ENCODE results near the gene COL5A3. TPM values are rescaled to one million over a fixed set of nuclear protein-coding genes. Genes with fewer than 3 reads are reported as not detected.

The COL5A3 gene
- total RNA-seq, 1 experiment from 2014 or later, result 0.11 TPM

DNA sequence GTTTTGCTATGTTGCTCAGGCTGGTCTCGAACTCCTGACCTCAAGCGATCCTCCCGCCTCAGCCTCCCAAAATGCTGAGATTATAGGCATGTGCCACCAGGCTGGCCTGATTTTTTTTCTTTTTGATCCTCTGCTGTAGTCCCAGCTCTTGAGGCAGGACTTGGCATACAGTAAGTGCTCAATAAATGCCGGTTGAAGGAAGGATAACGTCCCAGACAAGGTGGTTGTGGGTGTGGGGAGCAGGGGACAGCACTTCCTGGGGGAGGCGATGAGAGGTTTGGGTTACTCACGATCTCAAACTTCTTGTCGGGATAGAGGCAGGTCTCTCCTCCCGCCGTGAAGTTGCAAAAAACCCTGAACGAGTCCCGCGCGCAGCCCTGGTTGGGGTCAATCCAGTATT lies 44.3 kb downstream of the COL5A3 start:
- CTCF ChIA-PET, result no interaction called here
- BruUV-seq (replicated peaks), result no TSS peak
- POLR2A ChIA-PET (ENCODE audit: unreplicated experiment), result no interaction called here
- Histone ChIP-seq H3K27me3 (ENCODE audit: low read length) (peaks cover 33% of the 10 kb centered on the region), H3K9ac (ENCODE audit: low read length) (no peak overlapping the region), H3K4me1 (ENCODE audit: insufficient read depth, low read length) (no peaks in the 10 kb centered on the region), H3K36me3 (ENCODE audit: low read depth, low read length) (no peaks in the 10 kb centered on the region), H3K9me3 (ENCODE audit: low read length) (no peaks in the 10 kb centered on the region), H2AFZ (ENCODE audit: low read length) (no peak overlapping the region), H3K27ac (ENCODE audit: low read length) (no peak overlapping the region), H3K9me2 (replicated peaks; ENCODE audit: low read length) (no peaks in the 10 kb centered on the region), H3K4me3 (ENCODE audit: low read length) (no peak overlapping the region), H3K4me2 (ENCODE audit: low read length) (no peak overlapping the region), H3K79me2 (ENCODE audit: low read length) (no peaks in the 10 kb centered on the region), H3F3A (ENCODE audit: low read length, unreplicated experiment) (no peaks in the 10 kb centered on the region), H4K20me1 (ENCODE audit: low read length) (no peaks in the 10 kb centered on the region)
- intact Hi-C loops (cut with micrococcal nuclease), result no loop called here
- TF ChIP-seq EZH2phosphoT487 (IDR thresholded peaks at IDR 0.05; ENCODE audit: borderline replicate concordance, low read length) (no peak), EZH2 (IDR thresholded peaks at IDR 0.05; ENCODE audit: low read length, unreplicated experiment) (no peak)
- TF ChIP-seq, protein P1, sequence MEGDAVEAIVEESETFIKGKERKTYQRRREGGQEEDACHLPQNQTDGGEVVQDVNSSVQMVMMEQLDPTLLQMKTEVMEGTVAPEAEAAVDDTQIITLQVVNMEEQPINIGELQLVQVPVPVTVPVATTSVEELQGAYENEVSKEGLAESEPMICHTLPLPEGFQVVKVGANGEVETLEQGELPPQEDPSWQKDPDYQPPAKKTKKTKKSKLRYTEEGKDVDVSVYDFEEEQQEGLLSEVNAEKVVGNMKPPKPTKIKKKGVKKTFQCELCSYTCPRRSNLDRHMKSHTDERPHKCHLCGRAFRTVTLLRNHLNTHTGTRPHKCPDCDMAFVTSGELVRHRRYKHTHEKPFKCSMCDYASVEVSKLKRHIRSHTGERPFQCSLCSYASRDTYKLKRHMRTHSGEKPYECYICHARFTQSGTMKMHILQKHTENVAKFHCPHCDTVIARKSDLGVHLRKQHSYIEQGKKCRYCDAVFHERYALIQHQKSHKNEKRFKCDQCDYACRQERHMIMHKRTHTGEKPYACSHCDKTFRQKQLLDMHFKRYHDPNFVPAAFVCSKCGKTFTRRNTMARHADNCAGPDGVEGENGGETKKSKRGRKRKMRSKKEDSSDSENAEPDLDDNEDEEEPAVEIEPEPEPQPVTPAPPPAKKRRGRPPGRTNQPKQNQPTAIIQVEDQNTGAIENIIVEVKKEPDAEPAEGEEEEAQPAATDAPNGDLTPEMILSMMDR (conservative IDR thresholded peaks at IDR 0.05; ENCODE audit: low read depth, low read length), result no peak
- DNase-seq (no peak), ATAC-seq (no peak)

DNA sequence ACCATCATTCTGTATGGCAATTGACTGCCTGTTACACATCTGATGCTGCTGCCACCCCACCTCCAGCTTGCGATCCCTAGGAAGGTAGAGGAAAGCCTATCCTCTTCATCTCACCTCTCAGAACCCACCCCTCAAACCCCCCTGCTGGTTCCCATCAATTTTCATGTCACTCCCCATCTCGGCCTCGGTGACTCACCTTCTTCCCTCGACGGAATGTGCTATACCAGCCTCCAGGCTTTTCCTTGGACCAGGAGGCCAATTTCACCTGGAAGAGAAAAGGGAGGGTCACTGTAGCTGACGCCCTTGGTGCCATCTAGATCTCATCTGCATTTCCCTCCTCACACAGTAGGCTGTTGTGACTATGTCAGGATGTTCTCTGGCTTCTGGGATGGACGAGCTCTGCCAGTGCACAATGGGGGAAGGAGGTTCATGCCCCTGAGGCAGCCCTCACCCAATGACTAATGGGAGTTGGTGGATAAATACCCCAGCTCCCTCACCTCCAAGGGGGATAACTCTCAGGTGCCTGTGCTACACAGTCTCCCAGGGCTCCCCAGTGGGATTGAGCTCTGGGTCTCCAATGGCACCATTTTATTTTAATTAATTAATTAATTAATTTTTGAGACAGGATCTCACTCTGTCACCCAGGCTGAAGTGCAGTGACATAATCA lies 47.5 kb downstream of the COL5A3 start:
- Histone ChIP-seq H3K9ac (ENCODE audit: low read length) (no peak overlapping the region), H3K9me2 (replicated peaks; ENCODE audit: low read length) (no peaks in the 10 kb centered on the region), H3K4me1 (ENCODE audit: insufficient read depth, low read length) (no peaks in the 10 kb centered on the region), H3K79me2 (ENCODE audit: low read length) (no peaks in the 10 kb centered on the region), H4K20me1 (ENCODE audit: low read length) (no peaks in the 10 kb centered on the region), H3K27ac (ENCODE audit: low read length) (no peak overlapping the region), H3K4me3 (ENCODE audit: low read length) (no peak overlapping the region), H3K9me3 (ENCODE audit: low read length) (no peaks in the 10 kb centered on the region), H3K36me3 (ENCODE audit: low read depth, low read length) (no peaks in the 10 kb centered on the region), H2AFZ (ENCODE audit: low read length) (no peak overlapping the region), H3K27me3 (ENCODE audit: low read length) (peaks cover 25% of the 10 kb centered on the region), H3F3A (ENCODE audit: low read length, unreplicated experiment) (no peaks in the 10 kb centered on the region), H3K4me2 (ENCODE audit: low read length) (no peak overlapping the region)
- DNase-seq, result no peak
- POLR2A ChIA-PET (ENCODE audit: unreplicated experiment), result no interaction called here
- ATAC-seq, result no peak
- CTCF ChIA-PET, result no interaction called here
- intact Hi-C loops (cut with micrococcal nuclease), result no loop called here
- no TSS peak for BruUV-seq (replicated peaks)
- TF ChIP-seq, protein P1 (conservative IDR thresholded peaks at IDR 0.05; ENCODE audit: low read depth, low read length), result no peak
- TF ChIP-seq EZH2 (IDR thresholded peaks at IDR 0.05; ENCODE audit: low read length, unreplicated experiment) (no peak), EZH2phosphoT487 (IDR thresholded peaks at IDR 0.05; ENCODE audit: borderline replicate concordance, low read length) (no peak)

DNA sequence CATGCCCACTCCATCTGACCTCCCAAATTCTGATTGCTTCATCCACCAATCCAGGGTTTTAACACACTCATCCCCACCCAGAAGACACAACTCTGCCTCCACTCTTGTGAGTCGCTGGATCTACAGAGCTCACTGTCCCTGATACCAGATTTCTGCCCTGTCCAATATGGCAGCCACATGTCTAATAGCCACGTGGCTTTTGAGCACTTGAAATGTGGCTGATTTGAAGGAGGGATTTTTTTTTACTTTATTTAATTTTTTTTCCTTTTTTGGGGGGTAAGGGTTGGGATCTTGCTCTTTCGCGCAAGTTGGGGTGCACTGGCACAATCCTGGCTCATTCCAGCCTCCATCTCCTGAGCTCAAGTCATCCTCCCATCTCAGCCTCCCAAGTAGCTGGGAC lies 49.2 kb downstream of the COL5A3 start:
- Histone ChIP-seq H4K20me1 (ENCODE audit: low read length) (no peaks in the 10 kb centered on the region), H3K9me3 (ENCODE audit: low read length) (no peaks in the 10 kb centered on the region), H3K9ac (ENCODE audit: low read length) (no peak overlapping the region), H2AFZ (ENCODE audit: low read length) (no peak overlapping the region), H3K79me2 (ENCODE audit: low read length) (no peaks in the 10 kb centered on the region), H3K4me1 (ENCODE audit: insufficient read depth, low read length) (no peaks in the 10 kb centered on the region), H3K4me3 (ENCODE audit: low read length) (no peak overlapping the region), H3K27ac (ENCODE audit: low read length) (no peak overlapping the region), H3K4me2 (ENCODE audit: low read length) (no peak overlapping the region), H3K36me3 (ENCODE audit: low read depth, low read length) (no peaks in the 10 kb centered on the region), H3K27me3 (ENCODE audit: low read length) (peaks cover 8% of the 10 kb centered on the region), H3F3A (ENCODE audit: low read length, unreplicated experiment) (no peaks in the 10 kb centered on the region), H3K9me2 (replicated peaks; ENCODE audit: low read length) (no peaks in the 10 kb centered on the region)
- ChIA-PET POLR2A (ENCODE audit: unreplicated experiment) (no interaction called here), CTCF (interaction anchor here (1.1 kb wide), 1 partner anchor 39 kb away, joined by 9 read pairs; no protein-coding TSS in a partner anchor)
- no TSS peak for BruUV-seq (replicated peaks)
- TF ChIP-seq EZH2phosphoT487 (IDR thresholded peaks at IDR 0.05; ENCODE audit: borderline replicate concordance, low read length) (no peak), EZH2 (IDR thresholded peaks at IDR 0.05; ENCODE audit: low read length, unreplicated experiment) (no peak)
- TF ChIP-seq, protein P1 (conservative IDR thresholded peaks at IDR 0.05; ENCODE audit: low read depth, low read length), result no peak
- no peak for ATAC-seq
- DNase-seq, result no peak
- intact Hi-C loops (cut with micrococcal nuclease), result no loop called here
